Upper lobe of left lung (tissue), 4 donors: ENCODE data around the gene UBE2I.
"Not testable (repeated sequence)": the region's sequence is repeated elsewhere in the genome, so short reads cannot be mapped to it uniquely, and the experiment has no call there.

ENCODE experiments used
- CTCF ChIP-seq, 6 experiments: fragments of 450-650 bp in 4 of 6; fragments of 200-600 bp in 2 of 6; sonication (generic) in 2 of 6; IDR thresholded peaks; one replicate each; pipeline ENCODE4 v1.5.1; 2016 to 2019; ENCODE audit warnings: antibody characterized with exemption in 6 of 6
- POLR2A ChIP-seq, 4 donors: fragments of 450-650 bp; IDR thresholded peaks; one replicate each; pipeline ENCODE4 v1.5.1; 2016 to 2017; ENCODE audit warnings: antibody characterized with exemption in 4 of 4, mild to moderate bottlenecking in 2 of 4

GRCh38 chr16:1292208-1292607, 17.2 kb upstream of the UBE2I start:
- not testable (repeated sequence) for TF ChIP-seq CTCF, POLR2A (IDR thresholded peaks at IDR 0.05)
